GM12878 (cell line): ENCODE measurements around the gene NOS1. TPM values are rescaled to one million over a fixed set of nuclear protein-coding genes. Genes with fewer than 3 reads are reported as not detected.

Source experiments
- ATAC-seq: fragments of 200-7000 bp; cut with Tn5 transposase; 3 replicates; pipeline ENCODE4 v1.9.1; 2020; ENCODE audit warnings: mild to moderate bottlenecking, moderate library complexity
- BruUV-seq: library from RNA; stranded (reverse); fragments of 400-500 nt; replicated peaks from 2 replicates; lab custom pipeline; 2021; lab: Mats Ljungman, UMichigan
- CTCF ChIA-PET: fragments of 300-600 bp; sonication (Branson Sonifier 250); formaldehyde crosslinking; extraction: SDS; loops from one replicate; lab custom pipeline; 2021; ENCODE audit warnings: inconsistent platforms; lab: Yijun Ruan, JAX
- POLR2A ChIA-PET: fragments of 350-600 bp; formaldehyde crosslinking; extraction: SDS; loops from one replicate; lab custom pipeline; 2021; ENCODE audit warnings: inconsistent platforms; lab: Charles Lee
- RAD21 ChIA-PET: fragments of 300-600 bp; sonication (Branson Sonifier 250); formaldehyde crosslinking; loops from one replicate; lab custom pipeline; 2023; ENCODE audit warnings: antibody characterized with exemption; ENCODE audit not compliant: unreplicated experiment; lab: Charles Lee
- SMC1A ChIA-PET: fragments of 300-600 bp; sonication (Branson Sonifier 250); formaldehyde crosslinking; loops from one replicate; lab custom pipeline; 2023; ENCODE audit not compliant: unreplicated experiment, uncharacterized antibody; lab: Charles Lee
- DNase-seq: peaks from one replicate; pipeline ENCODE4 v3.0.0-alpha.2; 2011; ENCODE audit warnings: low read depth, low spot score
- FAIRE-seq: peaks from 3 replicates; lab custom pipeline; 2011; peaks lifted over from hg19 to GRCh38; lab: Jason Lieb, UNC
- H2AFZ ChIP-seq: 2 replicates; pipeline ENCODE4 v1.6.0; 2011; ENCODE audit warnings: low read depth, low read length, control low read depth; ENCODE audit not compliant: control insufficient read depth
- H3K27ac ChIP-seq: 2 replicates; pipeline ENCODE4 v1.5.1; 2011; ENCODE audit warnings: control low read depth; ENCODE audit not compliant: control insufficient read depth, insufficient read depth
- H3K27me3 ChIP-seq, 2 experiments: replicated peaks in 1 of 2; 2 replicates each; pipeline versions ENCODE4 v1.6.0 to v1.6.1; 2011; ENCODE audit warnings: low read length in 1 of 2; ENCODE audit not compliant: control insufficient read depth in 2 of 2, insufficient read depth in 2 of 2
- H3K36me3 ChIP-seq, 2 experiments: 2 replicates each; pipeline ENCODE4 v1.5.1; 2011; ENCODE audit warnings: low read length in 1 of 2; ENCODE audit not compliant: control insufficient read depth in 2 of 2, insufficient read depth in 2 of 2
- H3K4me1 ChIP-seq: 2 replicates; pipeline ENCODE4 v1.6.1; 2011; ENCODE audit warnings: mild to moderate bottlenecking, low read length, moderate library complexity, mixed read lengths; ENCODE audit not compliant: control insufficient read depth, insufficient read depth
- H3K4me2 ChIP-seq: 2 replicates; pipeline ENCODE4 v1.6.0; 2011; ENCODE audit warnings: control low read depth; ENCODE audit not compliant: control insufficient read depth, insufficient read depth
- H3K4me3 ChIP-seq: fragments of 200-600 bp; sonication (generic); 2 replicates; pipeline ENCODE4 v1.5.1; 2016
- H3K79me2 ChIP-seq: 2 replicates; pipeline ENCODE4 v1.6.0; 2011; ENCODE audit warnings: low read length; ENCODE audit not compliant: control insufficient read depth, insufficient read depth
- H3K9ac ChIP-seq: 2 replicates; pipeline ENCODE4 v1.8.0; 2011; ENCODE audit warnings: low read length, control low read depth, mixed read lengths; ENCODE audit not compliant: control insufficient read depth, insufficient read depth
- H3K9me3 ChIP-seq: replicated peaks from 3 replicates; pipeline ENCODE4 v1.5.1; 2011; ENCODE audit warnings: mild to moderate bottlenecking, low read length; ENCODE audit not compliant: control insufficient read depth, insufficient read depth
- H4K20me1 ChIP-seq: 2 replicates; pipeline ENCODE4 v1.6.0; 2011; ENCODE audit not compliant: control insufficient read depth, insufficient read depth
- E2F8 ChIP-seq: fragments of 450-650 bp; IDR thresholded peaks from 2 replicates; pipeline ENCODE4 v1.6.1; 2018; ENCODE audit warnings: mild to moderate bottlenecking, low read depth, moderate library complexity; ENCODE audit not compliant: partially characterized antibody
- HDAC6 ChIP-seq: fragments of 200-600 bp; sonication (generic); IDR thresholded peaks from one replicate; pipeline ENCODE4 v1.8.0; 2017; ENCODE audit warnings: antibody characterized with exemption; ENCODE audit not compliant: unreplicated experiment
- NR2C1 ChIP-seq: fragments of 450-650 bp; IDR thresholded peaks from 2 replicates; pipeline ENCODE4 v1.6.1; 2017; ENCODE audit warnings: antibody characterized with exemption, mild to moderate bottlenecking, moderate library complexity
- WGBS: methylation state at CpG from one replicate; pipeline ENCODE4 v1.1.6; 2016; ENCODE audit warnings: low lambda C conversion rate; ENCODE audit not compliant: insufficient replicate concordance, insufficient coverage; ENCODE audit errors: missing lambda C conversion rate; 5-methylcytosine and 5-hydroxymethylcytosine counted together
- in situ Hi-C: fragments of 300-500 bp; cut with MboI; formaldehyde crosslinking; loops from 9 replicates; pipeline ENCODE4 v1.14.3; 2018; ENCODE audit warnings: mixed read lengths
- intact Hi-C: fragments of 100-400 bp; cut with micrococcal nuclease; formaldehyde crosslinking; loops from one replicate; pipeline ENCODE4 v1.14.2; 2022; ENCODE audit not compliant: unreplicated experiment
- polyA plus RNA-seq, 11 experiments: library from polyadenylated mRNA; depleted of rRNA in 4 of 11; unstranded in 6 of 11; stranded (reverse) in 5 of 11; fragments of >200 nt; fragmentation: Nextera tagmentation in 4 of 11; fragmentation: Illumina TruSeq in 1 of 11; extraction: Ambion mirVana in 4 of 11; extraction: Trizol in 1 of 11; gene quantifications; 1 replicate in 1 of 11; 2 replicates in 10 of 11; pipeline versions ENCODE4 v1.2.1 to v1.2.3, GENCODE V29; 2011 to 2016; ENCODE audit warnings: inconsistent platforms in 2 of 11, missing spikeins in 2 of 11, low read depth in 1 of 11
- total RNA-seq, 4 experiments: library from RNA; depleted of rRNA in 3 of 4; stranded (reverse); fragments of >200 nt in 3 of 4; fragmentation: Illumina TruSeq in 1 of 4; extraction: Trizol in 1 of 4; gene quantifications; 2 replicates each; pipeline versions ENCODE4 v1.2.1 to v1.2.3, GENCODE V29; 2013 to 2021

The NOS1 gene
- total and polyA plus RNA-seq, 10 of the 15 experiments (the other 5 are each of a cell fraction or from before 2014, with no cell fraction given), result under 0.01 to 0.04 (median 0.01) TPM; not detected in 7

GRCh38 chr12:117235261-117235660 lies 126.2 kb downstream of the NOS1 start:
- BruUV-seq, result no TSS peak

More at GRCh38 chr12:117235261-117235660, 126.2 kb downstream of the NOS1 start:
- TF ChIP-seq NR2C1 (no peak), E2F8 (no peak), HDAC6 (no peak)
- Histone ChIP-seq H3K79me2 (no peaks in the 10 kb centered on the region), H3K36me3 (no peaks in the 10 kb centered on the region), H4K20me1 (no peaks in the 10 kb centered on the region), H3K9ac (no peak overlapping the region), H3K9me3 (no peaks in the 10 kb centered on the region), H3K4me3 (no peak overlapping the region), H2AFZ (no peak overlapping the region), H3K27me3 (peaks cover 3 to 6% of the 10 kb centered on the region in 2 experiments; a peak in 3 of 4 replicates), H3K27ac (no peak overlapping the region), H3K4me1 (no peaks in the 10 kb centered on the region), H3K4me2 (no peak overlapping the region)
- FAIRE-seq, result no peak
- DNase-seq, result no peak
- ChIA-PET SMC1A (interaction anchor here (0.9 to 1.2 kb wide), 3 partner anchors 15 to 534 kb away, joined by 3 to 5 read pairs (median 3); no protein-coding TSS in a partner anchor), CTCF (interaction anchor here (0.6 to 4.4 kb wide), 10 partner anchors 9 to 622 kb away, joined by 3 to 27 read pairs (median 4); no protein-coding TSS in a partner anchor), POLR2A (no interaction called here), RAD21 (interaction anchor here (0.6 to 2.2 kb wide), 4 partner anchors 48 to 622 kb away, joined by 4 to 13 read pairs (median 5); no protein-coding TSS in a partner anchor)
- in situ Hi-C loops, result no loop called here
- WGBS, result 14% methylated on average over 2 of the region's 2 CpGs
- intact Hi-C loops, result loop anchor here (10.0 kb wide), 1 partner anchor 100 kb away; no protein-coding TSS in a partner anchor
- no peak for ATAC-seq
